ENCODE measurements around the gene MYOD1. TPM values are rescaled to one million over a fixed set of nuclear protein-coding genes. Genes with fewer than 3 reads are reported as not detected.

The MYOD1 gene
- total and polyA plus RNA-seq, 2 of the 4 experiments (the other 2 are of a cell fraction) = not detected

DNA sequence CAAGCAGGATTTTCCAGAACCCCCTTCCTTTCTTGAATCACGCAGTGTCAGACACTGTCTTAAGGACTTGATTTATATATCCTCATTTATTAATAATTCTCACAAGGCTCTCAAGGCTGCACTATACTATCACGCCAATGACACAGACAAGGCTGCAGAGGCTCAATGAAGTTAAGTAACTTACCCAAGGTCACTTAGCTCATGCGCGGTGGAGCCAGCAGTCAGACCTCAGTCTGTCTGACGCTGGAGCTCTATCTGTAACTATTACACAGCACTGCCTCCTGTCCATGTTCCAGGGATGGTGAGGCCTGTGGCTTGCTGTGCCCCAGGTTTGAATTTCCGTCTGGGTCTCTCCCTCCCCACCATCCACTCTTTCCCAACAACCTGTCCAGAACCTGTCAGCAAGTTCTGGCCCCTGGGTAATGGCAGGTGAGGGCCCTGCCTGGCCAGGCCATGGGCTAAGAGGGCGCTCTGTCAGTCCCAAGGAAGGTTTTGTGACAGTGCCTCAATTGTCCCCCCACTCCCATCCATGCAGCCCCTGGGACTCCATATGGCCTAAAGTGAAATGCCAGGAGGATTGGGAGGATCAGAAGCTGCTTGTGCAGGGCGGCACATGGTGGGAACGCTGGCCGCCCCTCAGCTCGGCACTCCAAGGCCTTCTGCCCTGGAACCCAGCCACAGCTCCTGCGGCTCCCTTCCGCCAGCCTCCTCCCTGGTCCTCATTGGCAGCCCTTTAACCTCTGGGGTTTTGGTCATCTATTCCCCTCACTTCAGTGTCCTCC lies 23.8 kb downstream of the MYOD1 start:
- Histone ChIP-seq H3K4me2 (ENCODE audit: low read depth, low read length) (no peak overlapping the region), H3K9me1 (ENCODE audit: insufficient read depth, low read length) (no peaks in the 10 kb centered on the region), H3K4me3 (ENCODE audit: insufficient read depth, low read depth, low read length) (no peak overlapping the region), H3K9ac (ENCODE audit: low read depth, low read length) (no peak overlapping the region), H2AFZ (replicated peaks; ENCODE audit: low read length, poor library complexity) (no peak overlapping the region), H2BK120ac (ENCODE audit: low read depth, low read length) (no peak overlapping the region), H2AK5ac (ENCODE audit: low read depth, low read length) (no peak overlapping the region), H3K14ac (replicated peaks; ENCODE audit: low read depth, low read length) (no peak overlapping the region), H3K27me3 (ENCODE audit: control insufficient read depth, insufficient read depth, low read length) (peaks cover 33% of the 10 kb centered on the region), H3K9me3 (ENCODE audit: control insufficient read depth, insufficient read depth, low read length) (no peaks in the 10 kb centered on the region), H4K5ac (ENCODE audit: low read depth, low read length) (no peak overlapping the region), H2AK9ac (replicated peaks; ENCODE audit: low read depth, low read length, poor library complexity) (peak overlapping the region; percentile 69), H2BK15ac (ENCODE audit: low read depth, low read length) (no peak overlapping the region), H3K56ac (ENCODE audit: extremely low read depth, insufficient read depth, low read length) (no peak overlapping the region), H3K36me3 (ENCODE audit: control insufficient read depth, insufficient read depth, low read length) (no peaks in the 10 kb centered on the region), H3K4ac (ENCODE audit: low read depth, low read length) (no peak overlapping the region), H3K18ac (ENCODE audit: low read depth, low read length) (no peak overlapping the region), H3K23ac (ENCODE audit: low read depth, low read length) (no peak overlapping the region), H3K79me1 (ENCODE audit: low read depth in 1 of 2, low read length in 2 of 2) (no peaks in the 10 kb centered on the region), H4K91ac (ENCODE audit: insufficient read depth, low read depth, low read length) (no peak overlapping the region), H3K4me1 (ENCODE audit: control insufficient read depth, insufficient read depth, low read length) (no peaks in the 10 kb centered on the region), H2BK20ac (ENCODE audit: low read depth, low read length) (no peak overlapping the region), H2BK5ac (ENCODE audit: low read depth, low read length, poor library complexity, severe bottlenecking) (no peak overlapping the region), H4K8ac (ENCODE audit: low read depth in 2 of 2, low read length in 2 of 2) (no peak overlapping the region), H4K20me1 (ENCODE audit: insufficient read depth, low read length) (no peaks in the 10 kb centered on the region; the same call in 1 of the 2 replicates), H3K27ac (ENCODE audit: insufficient read depth, low read length) (no peak overlapping the region)
- ChIA-PET CTCF (interaction anchor here (0.6 kb wide), 1 partner anchor 447 kb away, joined by 3 read pairs; no protein-coding TSS in a partner anchor), POLR2A (ENCODE audit: unreplicated experiment) (no interaction called here)
- dilution Hi-C loops (cut with HindIII; ENCODE audit: low sequenced_read_pairs, unreplicated experiment) (loop anchor here (25.0 kb wide), 1 partner anchor 244 kb away; no protein-coding TSS in a partner anchor), intact Hi-C loops (cut with micrococcal nuclease) (no loop called here), in situ Hi-C loops (cut with MboI; ENCODE audit: low sequenced_read_pairs) (no loop called here)
- no peak for ATAC-seq (ENCODE audit: low read depth)
- 87% methylated on average over 7 of the region's 13 CpGs; no CpG with 5 or more reads in 1 of the 2 experiments for WGBS, 2 experiments (ENCODE audit: extremely low coverage in 2 of 2, insufficient read length in 1 of 2)
- DNase-seq = no peak
- no TSS peak for BruUV-seq (replicated peaks)
- no peak for TF ChIP-seq CEBPB (IDR thresholded peaks at IDR 0.05; ENCODE audit: low read depth, low read length)
- no peak for TF ChIP-seq SMC3 (IDR thresholded peaks at IDR 0.05; ENCODE audit: low read depth, low read length)
- TF ChIP-seq RAD21 (IDR thresholded peaks at IDR 0.05; ENCODE audit: low read length) = no peak
- no peak for TF ChIP-seq MAZ (IDR thresholded peaks at IDR 0.05; ENCODE audit: borderline replicate concordance, low read depth, low read length)
- TF ChIP-seq BHLHE40 (IDR thresholded peaks at IDR 0.05; ENCODE audit: low read depth, low read length) = no peak
- TF ChIP-seq, protein P1, sequence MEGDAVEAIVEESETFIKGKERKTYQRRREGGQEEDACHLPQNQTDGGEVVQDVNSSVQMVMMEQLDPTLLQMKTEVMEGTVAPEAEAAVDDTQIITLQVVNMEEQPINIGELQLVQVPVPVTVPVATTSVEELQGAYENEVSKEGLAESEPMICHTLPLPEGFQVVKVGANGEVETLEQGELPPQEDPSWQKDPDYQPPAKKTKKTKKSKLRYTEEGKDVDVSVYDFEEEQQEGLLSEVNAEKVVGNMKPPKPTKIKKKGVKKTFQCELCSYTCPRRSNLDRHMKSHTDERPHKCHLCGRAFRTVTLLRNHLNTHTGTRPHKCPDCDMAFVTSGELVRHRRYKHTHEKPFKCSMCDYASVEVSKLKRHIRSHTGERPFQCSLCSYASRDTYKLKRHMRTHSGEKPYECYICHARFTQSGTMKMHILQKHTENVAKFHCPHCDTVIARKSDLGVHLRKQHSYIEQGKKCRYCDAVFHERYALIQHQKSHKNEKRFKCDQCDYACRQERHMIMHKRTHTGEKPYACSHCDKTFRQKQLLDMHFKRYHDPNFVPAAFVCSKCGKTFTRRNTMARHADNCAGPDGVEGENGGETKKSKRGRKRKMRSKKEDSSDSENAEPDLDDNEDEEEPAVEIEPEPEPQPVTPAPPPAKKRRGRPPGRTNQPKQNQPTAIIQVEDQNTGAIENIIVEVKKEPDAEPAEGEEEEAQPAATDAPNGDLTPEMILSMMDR (conservative IDR thresholded peaks at IDR 0.05; ENCODE audit: low read depth, low read length) = no peak
- TF ChIP-seq, protein P2, sequence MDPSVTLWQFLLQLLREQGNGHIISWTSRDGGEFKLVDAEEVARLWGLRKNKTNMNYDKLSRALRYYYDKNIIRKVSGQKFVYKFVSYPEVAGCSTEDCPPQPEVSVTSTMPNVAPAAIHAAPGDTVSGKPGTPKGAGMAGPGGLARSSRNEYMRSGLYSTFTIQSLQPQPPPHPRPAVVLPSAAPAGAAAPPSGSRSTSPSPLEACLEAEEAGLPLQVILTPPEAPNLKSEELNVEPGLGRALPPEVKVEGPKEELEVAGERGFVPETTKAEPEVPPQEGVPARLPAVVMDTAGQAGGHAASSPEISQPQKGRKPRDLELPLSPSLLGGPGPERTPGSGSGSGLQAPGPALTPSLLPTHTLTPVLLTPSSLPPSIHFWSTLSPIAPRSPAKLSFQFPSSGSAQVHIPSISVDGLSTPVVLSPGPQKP (IDR thresholded peaks at IDR 0.05; ENCODE audit: borderline replicate concordance, low read depth, low read length) = no peak
- TF ChIP-seq RFX5 (IDR thresholded peaks at IDR 0.05; ENCODE audit: low read depth, low read length) = no peak
- no peak for TF ChIP-seq MAFK (IDR thresholded peaks at IDR 0.05; ENCODE audit: low read depth, low read length)
- no peak for TF ChIP-seq RCOR1 (IDR thresholded peaks at IDR 0.05; ENCODE audit: insufficient replicate concordance, low read length)
- TF ChIP-seq, protein P3, sequence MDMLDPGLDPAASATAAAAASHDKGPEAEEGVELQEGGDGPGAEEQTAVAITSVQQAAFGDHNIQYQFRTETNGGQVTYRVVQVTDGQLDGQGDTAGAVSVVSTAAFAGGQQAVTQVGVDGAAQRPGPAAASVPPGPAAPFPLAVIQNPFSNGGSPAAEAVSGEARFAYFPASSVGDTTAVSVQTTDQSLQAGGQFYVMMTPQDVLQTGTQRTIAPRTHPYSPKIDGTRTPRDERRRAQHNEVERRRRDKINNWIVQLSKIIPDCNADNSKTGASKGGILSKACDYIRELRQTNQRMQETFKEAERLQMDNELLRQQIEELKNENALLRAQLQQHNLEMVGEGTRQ (IDR thresholded peaks at IDR 0.05; ENCODE audit: low read depth, low read length) = no peak
- no peak for TF ChIP-seq MXI1 (IDR thresholded peaks at IDR 0.05; ENCODE audit: borderline replicate concordance, low read depth, low read length)
- no peak for TF ChIP-seq NFE2L2 (IDR thresholded peaks at IDR 0.05; ENCODE audit: low read depth, low read length)
- no peak for TF ChIP-seq FOS (IDR thresholded peaks at IDR 0.05; ENCODE audit: low read depth, low read length)
- no peak for TF ChIP-seq POLR2A (IDR thresholded peaks at IDR 0.05; ENCODE audit: low read depth, low read length)
